ENCODE measurements around the gene CELF5.

DNA sequence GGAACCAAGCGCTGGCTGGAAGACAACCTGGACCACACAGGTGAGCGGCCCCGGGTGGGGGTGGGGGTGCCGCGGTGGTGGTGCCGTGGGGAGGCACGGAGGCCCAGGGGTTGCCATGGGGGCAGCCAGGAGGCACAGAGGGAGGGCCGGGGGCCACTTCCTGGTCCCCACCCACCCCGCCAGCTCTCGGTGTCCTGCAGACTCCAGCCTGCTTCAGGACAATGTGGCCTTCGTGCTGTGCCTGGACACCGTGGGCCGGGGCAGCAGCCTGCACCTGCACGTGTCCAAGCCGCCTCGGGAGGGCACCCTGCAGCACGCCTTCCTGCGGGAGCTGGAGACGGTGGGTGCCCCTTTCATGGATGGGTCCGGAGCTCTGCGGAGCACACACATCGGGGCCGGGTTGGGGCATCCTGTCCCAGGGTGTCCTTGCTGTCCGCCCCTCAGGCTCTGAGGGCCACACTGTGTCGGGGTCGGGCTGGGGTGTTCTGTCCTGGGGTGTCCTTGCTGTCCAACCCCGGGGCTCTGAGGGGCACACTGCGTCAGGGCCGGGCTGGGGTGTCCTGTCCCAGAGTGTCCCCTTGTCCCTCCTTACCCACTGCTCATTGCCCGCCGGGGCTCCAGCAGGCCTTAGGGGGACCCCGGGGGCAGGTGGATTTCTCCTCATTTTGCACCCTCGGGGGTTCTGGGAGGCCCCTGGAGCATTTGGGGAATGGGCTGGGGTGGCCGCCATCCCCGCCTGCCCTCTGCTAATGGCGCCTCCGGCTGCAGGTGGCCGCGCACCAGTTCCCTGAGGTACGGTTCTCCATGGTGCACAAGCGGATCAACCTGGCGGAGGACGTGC, 20.4 kb upstream of the CELF5 start:
- no peak for TF ChIP-seq CEBPB (IDR thresholded peaks at IDR 0.05; ENCODE audit: low read depth)
- TF ChIP-seq, protein P1, sequence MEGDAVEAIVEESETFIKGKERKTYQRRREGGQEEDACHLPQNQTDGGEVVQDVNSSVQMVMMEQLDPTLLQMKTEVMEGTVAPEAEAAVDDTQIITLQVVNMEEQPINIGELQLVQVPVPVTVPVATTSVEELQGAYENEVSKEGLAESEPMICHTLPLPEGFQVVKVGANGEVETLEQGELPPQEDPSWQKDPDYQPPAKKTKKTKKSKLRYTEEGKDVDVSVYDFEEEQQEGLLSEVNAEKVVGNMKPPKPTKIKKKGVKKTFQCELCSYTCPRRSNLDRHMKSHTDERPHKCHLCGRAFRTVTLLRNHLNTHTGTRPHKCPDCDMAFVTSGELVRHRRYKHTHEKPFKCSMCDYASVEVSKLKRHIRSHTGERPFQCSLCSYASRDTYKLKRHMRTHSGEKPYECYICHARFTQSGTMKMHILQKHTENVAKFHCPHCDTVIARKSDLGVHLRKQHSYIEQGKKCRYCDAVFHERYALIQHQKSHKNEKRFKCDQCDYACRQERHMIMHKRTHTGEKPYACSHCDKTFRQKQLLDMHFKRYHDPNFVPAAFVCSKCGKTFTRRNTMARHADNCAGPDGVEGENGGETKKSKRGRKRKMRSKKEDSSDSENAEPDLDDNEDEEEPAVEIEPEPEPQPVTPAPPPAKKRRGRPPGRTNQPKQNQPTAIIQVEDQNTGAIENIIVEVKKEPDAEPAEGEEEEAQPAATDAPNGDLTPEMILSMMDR (IDR thresholded peaks at IDR 0.05 in 2 of 3, conservative IDR thresholded peaks at IDR 0.05 in 1 of 3; ENCODE audit: borderline replicate concordance in 1 of 3, insufficient read depth in 1 of 3, low read depth in 2 of 3, low read length in 2 of 3) = no peak
- no peak for TF ChIP-seq POLR2A (IDR thresholded peaks at IDR 0.05; ENCODE audit: borderline replicate concordance, extremely low read depth, insufficient read depth, insufficient read length)
- no peak for TF ChIP-seq EZH2 (IDR thresholded peaks at IDR 0.05)
- TF ChIP-seq SIN3A (IDR thresholded peaks at IDR 0.05; ENCODE audit: low read depth) = no peak
- TF ChIP-seq POLR2AphosphoS5 (IDR thresholded peaks at IDR 0.05; ENCODE audit: low read depth, low read length) = no peak

Measured in HCT116 (cell line).